Measurements from ENCODE around the gene MANEAL. TPM values are rescaled to one million over a fixed set of nuclear protein-coding genes. Genes with fewer than 3 reads are reported as not detected.
"Not testable (repeated sequence)": the region's sequence is repeated elsewhere in the genome, so short reads cannot be mapped to it uniquely, and the experiment has no call there.

The MANEAL gene
- total RNA-seq, 2 donors from 2014 or later = 2.8 to 9.0 TPM

DNA sequence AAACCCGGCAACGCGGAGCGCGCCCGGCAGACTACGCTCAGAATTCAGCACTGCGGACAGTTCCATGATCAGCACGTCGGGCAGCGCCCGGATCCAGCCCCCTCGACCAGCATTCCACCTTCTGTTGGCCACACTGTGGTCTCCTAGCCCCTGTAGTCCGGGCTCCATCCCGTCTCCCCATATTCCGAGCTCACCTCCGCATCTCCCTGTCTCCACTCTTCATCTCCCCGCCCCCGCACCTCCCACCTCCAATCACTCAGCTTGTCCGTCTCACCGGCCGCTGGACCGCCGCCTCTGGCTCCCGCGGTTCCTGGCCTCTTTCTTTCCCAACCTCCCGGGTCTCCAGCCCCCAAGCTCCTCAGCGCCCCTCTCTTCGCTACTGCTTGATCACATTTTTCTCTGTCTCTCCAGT lies 29.2 kb upstream of the MANEAL start:
- Mint-ChIP-seq H3K4me3 (no peak overlapping the region), H3K27me3 (peaks cover 49 to 65% of the 10 kb centered on the region in 2 donors), H3K27ac (no peak overlapping the region), H3K9me3 (peaks cover 4% of the 10 kb centered on the region), H3K4me1 (ENCODE audit: low read depth in 2 of 2) (peaks cover 0 to 11% of the 10 kb centered on the region in 2 donors), H3K36me3 (no peaks in the 10 kb centered on the region)
- DNase-seq (ENCODE audit: low spot score) (no peak), ATAC-seq (no peak)

DNA sequence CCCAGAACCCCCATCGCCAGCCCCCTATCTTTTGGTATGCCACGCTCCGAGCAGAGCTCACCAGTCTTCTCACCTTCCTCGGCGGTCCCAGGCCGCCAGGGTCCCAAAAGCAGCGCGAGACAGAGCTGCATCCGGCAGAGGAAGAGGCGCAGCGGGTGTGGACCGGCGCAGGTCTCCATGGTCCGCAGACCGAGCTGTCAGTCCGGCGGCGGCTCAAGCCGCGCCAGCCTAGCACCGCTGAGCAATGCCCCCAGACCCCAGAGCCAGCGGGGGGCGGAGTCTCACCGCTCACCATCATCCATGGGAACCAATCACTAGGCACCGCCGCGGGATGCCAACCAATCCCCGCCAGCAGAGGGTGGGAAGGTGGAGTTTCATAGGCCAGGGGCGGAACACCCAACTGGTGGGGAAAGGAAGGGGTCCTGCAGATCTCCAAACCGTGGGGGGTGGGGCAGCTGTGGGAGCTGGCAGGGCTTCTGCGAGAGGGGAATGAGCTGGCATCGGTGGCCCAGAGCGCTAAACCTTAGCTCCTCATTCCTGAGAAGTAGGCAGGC lies 28.7 kb upstream of the MANEAL start, which contains the start of gene EPHA10:
TSS of gene EPHA10 (minus strand) at position 233 of the 554 bp plus-strand sequence. CDS start at position 179, 54 bp downstream.
- no peak within 1 kb of the TSS for H3K4me3 Mint-ChIP-seq
- H3K36me3 Mint-ChIP-seq = no peaks in the 10 kb centered on the region
- H3K9me3 Mint-ChIP-seq = peaks cover 4% of the 10 kb centered on the region
- H3K27me3 Mint-ChIP-seq = peaks cover 51 to 70% of the 10 kb centered on the region in 2 donors
- no peak for DNase-seq (ENCODE audit: low spot score)
- peaks cover 0 to 11% of the 10 kb centered on the region in 2 donors for H3K4me1 Mint-ChIP-seq (ENCODE audit: low read depth in 2 of 2)
- no peak for ATAC-seq
- no peak within 1 kb of the TSS for H3K27ac Mint-ChIP-seq

DNA sequence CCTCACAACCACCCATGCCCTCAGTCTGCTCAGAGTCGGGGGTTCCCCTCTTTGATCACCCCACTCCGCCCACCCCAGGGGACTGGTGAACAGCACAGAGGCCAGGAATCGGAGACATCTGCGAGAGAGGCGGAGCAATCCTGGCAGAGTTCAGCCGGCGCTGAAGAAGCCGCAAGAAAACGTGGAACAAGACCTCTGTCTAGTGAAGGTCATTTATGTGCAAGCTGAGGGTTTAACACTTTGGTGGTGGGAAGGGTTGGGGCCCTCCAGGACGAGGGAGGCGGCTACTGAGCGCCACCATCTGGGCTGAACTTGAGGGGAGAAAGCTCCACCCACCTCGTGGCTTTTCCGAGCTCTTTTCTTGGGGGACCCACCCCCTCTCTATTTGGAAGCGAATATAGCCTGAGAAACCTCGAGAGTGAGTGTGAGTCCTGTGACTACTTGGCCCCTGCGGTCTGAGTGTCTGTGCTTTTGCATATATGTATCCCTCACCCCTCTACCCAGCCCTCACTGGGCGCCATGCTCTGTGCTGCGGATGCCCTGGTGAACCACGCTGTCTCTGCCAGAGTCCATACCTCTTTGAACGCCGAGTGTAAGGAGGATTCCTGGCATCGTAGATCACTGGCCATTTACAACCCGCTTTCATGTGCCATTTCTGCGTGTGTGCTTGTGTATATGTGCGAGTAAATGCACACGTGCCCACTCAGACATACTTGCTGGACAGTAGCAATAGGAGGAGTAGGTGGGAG lies 27.6 kb upstream of the MANEAL start:
- Mint-ChIP-seq H3K36me3 (no peaks in the 10 kb centered on the region), H3K4me1 (ENCODE audit: low read depth in 2 of 2) (peaks cover 0 to 11% of the 10 kb centered on the region in 2 donors), H3K27me3 (peaks cover 58 to 80% of the 10 kb centered on the region in 2 donors), H3K4me3 (no peak overlapping the region), H3K27ac (no peak overlapping the region), H3K9me3 (peaks cover 4% of the 10 kb centered on the region)
- DNase-seq (ENCODE audit: low spot score) = no peak
- ATAC-seq = peak in 1 of 2 donors; percentile 24

DNA sequence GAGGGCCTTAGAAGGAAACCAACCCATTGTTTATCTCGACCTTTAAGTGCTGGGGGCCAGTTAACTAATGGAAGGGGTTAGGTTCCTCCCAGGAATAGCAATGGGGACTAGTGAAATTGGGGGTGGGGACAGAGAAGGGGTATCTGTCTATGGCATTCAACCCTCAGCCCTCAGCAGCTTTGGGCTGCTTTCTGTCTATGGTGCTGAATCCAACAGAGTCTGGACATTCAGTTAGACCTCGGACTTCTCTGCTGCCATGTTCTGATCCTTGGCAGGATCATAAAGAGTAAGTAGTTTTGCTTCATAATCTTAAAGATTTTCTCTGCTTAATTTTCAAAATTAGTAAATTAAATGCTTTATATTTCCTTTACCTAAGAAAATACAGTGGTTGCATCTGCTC lies 26.2 kb upstream of the MANEAL start:
- Mint-ChIP-seq H3K27ac (no peak overlapping the region), H3K4me3 (no peak overlapping the region), H3K27me3 (peaks cover 54 to 78% of the 10 kb centered on the region in 2 donors), H3K4me1 (ENCODE audit: low read depth in 2 of 2) (peaks cover 0 to 11% of the 10 kb centered on the region in 2 donors), H3K9me3 (peaks cover 4% of the 10 kb centered on the region), H3K36me3 (no peaks in the 10 kb centered on the region)
- ATAC-seq (no peak), DNase-seq (ENCODE audit: low spot score) (no peak)

- H3K4me1 Mint-ChIP-seq (ENCODE audit: low read depth in 2 of 2) = not testable (repeated sequence)
- H3K27me3 Mint-ChIP-seq = peaks cover 30 to 58% of the 10 kb centered on the region in 2 donors
Observed at GRCh38 chr1:37771440-37771839, 22.2 kb upstream of the MANEAL start.

DNA sequence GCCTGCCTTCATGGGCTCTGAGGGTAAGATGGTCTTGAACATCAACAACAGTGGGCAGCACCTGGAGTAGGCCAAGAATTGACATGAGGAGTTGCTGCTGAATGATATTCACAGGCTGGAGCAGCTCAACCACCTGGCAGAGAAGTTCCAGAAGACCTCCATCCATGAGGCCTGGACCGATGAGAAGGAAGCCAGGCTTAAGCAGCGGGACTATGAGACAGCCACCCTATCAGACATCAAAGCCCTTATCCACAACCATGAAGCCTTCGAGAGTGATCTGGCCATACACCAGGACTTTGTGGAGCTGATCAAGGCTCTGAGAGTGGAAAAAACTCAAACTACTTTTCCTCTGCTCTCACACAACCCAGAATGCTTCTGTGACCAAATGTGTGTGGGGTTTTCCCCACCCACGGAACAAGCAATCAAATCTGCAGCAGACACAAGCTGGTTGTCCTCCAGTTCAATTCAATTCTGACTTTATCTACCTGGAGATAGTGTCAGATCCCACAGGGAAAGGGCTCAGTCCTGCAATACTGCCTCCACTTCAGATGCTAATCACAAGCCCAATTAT lies 16.6 kb upstream of the MANEAL start:
- Mint-ChIP-seq H3K27me3 (peaks cover 13 to 29% of the 10 kb centered on the region in 2 donors), H3K4me3 (no peak overlapping the region), H3K36me3 (no peaks in the 10 kb centered on the region), H3K27ac (no peak overlapping the region), H3K9me3 (no peaks in the 10 kb centered on the region), H3K4me1 (ENCODE audit: low read depth in 2 of 2) (no peaks in the 10 kb centered on the region)
- no peak for DNase-seq (ENCODE audit: low spot score)
- peak in 1 of 2 donors; percentile 36 for ATAC-seq

More at GRCh38 chr1:37771440-37771839, 22.2 kb upstream of the MANEAL start:
- H3K36me3 Mint-ChIP-seq; H3K9me3 Mint-ChIP-seq; H3K4me3 Mint-ChIP-seq; ATAC-seq; DNase-seq (ENCODE audit: low spot score); H3K27ac Mint-ChIP-seq: not testable (repeated sequence)

- H3K36me3 Mint-ChIP-seq = no peaks in the 10 kb centered on the region
- H3K9me3 Mint-ChIP-seq = no peaks in the 10 kb centered on the region
- ATAC-seq = no peak
- no peak overlapping the region for H3K4me3 Mint-ChIP-seq
- H3K27me3 Mint-ChIP-seq = peaks cover 11 to 21% of the 10 kb centered on the region in 2 donors
- H3K27ac Mint-ChIP-seq = no peak overlapping the region
- H3K4me1 Mint-ChIP-seq (ENCODE audit: low read depth in 2 of 2) = no peaks in the 10 kb centered on the region
- DNase-seq (ENCODE audit: low spot score) = no peak
Observed at GRCh38 chr1:37778654-37779053, 15.0 kb upstream of the MANEAL start.

DNA sequence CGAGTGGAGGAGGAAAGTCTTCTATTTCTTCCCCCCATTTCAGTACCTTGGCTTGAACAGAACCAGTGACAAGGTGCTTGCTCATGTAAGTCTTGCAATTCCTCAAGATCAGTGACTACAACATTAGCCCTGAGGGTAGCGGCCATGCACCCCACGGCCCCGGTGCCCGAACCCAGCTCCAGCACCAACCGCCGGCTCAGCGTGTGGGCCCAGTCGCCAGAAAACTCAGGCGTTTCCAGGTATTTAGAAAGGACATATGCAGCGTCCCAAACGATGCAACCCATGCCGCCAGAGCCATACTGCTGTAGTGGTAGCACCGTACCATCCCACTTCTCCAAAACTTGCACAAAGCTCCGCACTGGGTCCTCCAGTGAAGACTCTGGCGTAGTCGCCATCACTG lies 11.2 kb upstream of the MANEAL start:
- no peak for DNase-seq (ENCODE audit: low spot score)
- H3K27me3 Mint-ChIP-seq = peaks cover 16 to 25% of the 10 kb centered on the region in 2 donors
- H3K4me3 Mint-ChIP-seq = no peak overlapping the region
- no peaks in the 10 kb centered on the region for H3K9me3 Mint-ChIP-seq
- no peak overlapping the region for H3K27ac Mint-ChIP-seq
- H3K36me3 Mint-ChIP-seq = no peaks in the 10 kb centered on the region
- H3K4me1 Mint-ChIP-seq (ENCODE audit: low read depth in 2 of 2) = no peaks in the 10 kb centered on the region
- ATAC-seq = no peak

DNA sequence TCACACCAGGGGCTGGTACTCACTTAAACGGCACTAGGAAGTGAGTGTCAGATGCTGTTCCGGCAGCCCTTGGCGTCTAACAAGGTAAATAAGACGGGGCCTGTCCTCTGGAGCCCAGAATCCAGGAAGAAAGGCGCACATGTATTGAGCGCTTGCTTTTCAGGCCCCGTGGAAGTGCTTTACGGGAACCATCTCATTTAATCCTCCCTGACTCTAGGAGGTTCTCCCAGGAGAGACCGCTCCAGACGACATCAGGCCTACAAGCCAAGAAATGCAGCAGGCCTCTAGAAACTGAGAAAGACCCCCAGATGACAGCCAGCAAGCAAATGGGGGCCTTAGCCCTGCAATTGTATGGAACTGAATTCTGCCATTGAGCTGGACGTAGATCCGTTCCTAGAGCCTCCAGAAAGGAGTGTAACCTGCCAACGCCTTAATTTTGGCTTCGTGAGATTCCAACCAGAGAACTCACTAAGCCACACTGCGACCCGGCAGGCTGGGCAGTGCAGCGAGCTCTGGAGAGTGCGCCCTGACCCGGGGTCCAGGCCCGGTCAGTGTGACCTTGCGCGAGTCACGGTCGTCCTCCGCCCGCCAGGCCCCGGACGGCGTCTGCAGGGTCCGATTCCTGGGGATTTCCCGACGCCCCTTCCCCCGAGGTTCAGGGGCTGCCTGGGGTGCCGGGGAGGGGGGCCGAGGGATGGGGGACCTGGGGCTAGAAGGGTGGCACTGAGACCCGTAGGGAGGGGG lies 532 bp upstream of the MANEAL start:
- Mint-ChIP-seq H3K36me3 (no peaks in the 10 kb centered on the region), H3K9me3 (no peaks in the 10 kb centered on the region), H3K4me1 (ENCODE audit: low read depth in 2 of 2) (peaks cover 7 to 15% of the 10 kb centered on the region in 2 donors), H3K27ac (no peak overlapping the region), H3K4me3 (peak overlapping the region; percentile 3), H3K27me3 (peaks cover 12 to 18% of the 10 kb centered on the region in 2 donors)
- ATAC-seq (no peak), DNase-seq (ENCODE audit: low spot score) (no peak)

- ATAC-seq (peak; percentile 48 to 60), DNase-seq (ENCODE audit: low spot score) (no peak)
- no peak overlapping the region for H3K27ac Mint-ChIP-seq
- H3K27me3 Mint-ChIP-seq = peaks cover 10 to 18% of the 10 kb centered on the region in 2 donors
- no peaks in the 10 kb centered on the region for H3K9me3 Mint-ChIP-seq
- H3K4me1 Mint-ChIP-seq (ENCODE audit: low read depth in 2 of 2) = peaks cover 7 to 15% of the 10 kb centered on the region in 2 donors
- peak overlapping the region; percentile 81 for H3K4me3 Mint-ChIP-seq
- H3K36me3 Mint-ChIP-seq = no peaks in the 10 kb centered on the region
Observed at GRCh38 chr1:37794372-37795339, 1.0 kb downstream of the MANEAL start.

DNA sequence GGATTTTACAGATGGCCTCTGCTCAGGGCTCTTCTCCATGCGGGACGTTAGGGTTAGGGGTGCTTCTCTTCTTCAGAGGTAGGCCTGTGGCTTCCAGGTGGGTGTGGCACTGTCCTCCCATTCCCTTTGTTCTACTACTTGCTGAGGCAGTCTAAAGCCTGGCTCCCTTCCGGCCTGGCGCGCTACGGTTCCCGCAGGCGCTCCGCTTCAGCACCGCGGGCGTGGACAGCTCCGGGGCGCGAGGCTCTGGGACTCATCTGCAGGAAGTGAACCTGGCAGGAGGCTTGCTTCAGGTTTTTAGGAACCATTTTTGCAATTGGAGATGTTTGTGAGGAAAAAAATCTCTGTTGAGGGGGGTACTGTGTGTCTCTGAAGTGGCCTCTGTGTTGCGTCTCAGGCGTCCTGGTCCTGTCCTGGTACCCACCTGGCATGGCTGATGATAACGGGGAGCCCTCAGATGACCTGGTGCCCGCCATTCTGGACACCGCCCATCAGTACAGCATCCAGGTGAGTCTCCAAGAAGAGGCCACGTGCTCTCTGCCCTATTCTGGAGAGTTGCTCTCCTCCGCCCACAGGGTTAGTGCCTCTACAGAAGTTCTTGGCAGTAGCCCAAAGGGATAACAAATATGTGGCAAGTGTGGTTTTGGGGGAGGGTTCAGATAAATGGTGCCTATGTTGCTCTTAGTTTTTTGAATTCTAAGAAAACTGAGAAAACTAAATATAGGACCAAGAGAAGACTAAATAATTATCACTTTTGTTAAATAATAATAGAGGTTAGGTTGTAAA lies 1.9 kb downstream of the MANEAL start:
- H3K36me3 Mint-ChIP-seq = no peaks in the 10 kb centered on the region
- H3K9me3 Mint-ChIP-seq = no peaks in the 10 kb centered on the region
- H3K4me1 Mint-ChIP-seq (ENCODE audit: low read depth in 2 of 2) = peaks cover 7 to 15% of the 10 kb centered on the region in 2 donors
- ATAC-seq (peak in 1 of 2 donors; percentile 48), DNase-seq (ENCODE audit: low spot score) (no peak)
- H3K27me3 Mint-ChIP-seq = peaks cover 10 to 13% of the 10 kb centered on the region in 2 donors
- H3K27ac Mint-ChIP-seq = no peak overlapping the region
- peak overlapping the region; percentile 81 for H3K4me3 Mint-ChIP-seq

- no peak overlapping the region for H3K27ac Mint-ChIP-seq
- no peaks in the 10 kb centered on the region for H3K9me3 Mint-ChIP-seq
- DNase-seq (ENCODE audit: low spot score) (no peak), ATAC-seq (no peak)
- peaks cover 7 to 15% of the 10 kb centered on the region in 2 donors for H3K4me1 Mint-ChIP-seq (ENCODE audit: low read depth in 2 of 2)
- H3K27me3 Mint-ChIP-seq = peaks cover 0 to 6% of the 10 kb centered on the region in 2 donors
- peaks cover 4% of the 10 kb centered on the region for H3K36me3 Mint-ChIP-seq
- H3K4me3 Mint-ChIP-seq = no peak overlapping the region
Observed at GRCh38 chr1:37797750-37798345, 4.2 kb downstream of the MANEAL start.

All from natural killer cell treated with Interleukin-12 subunit alpha and Interleukin-12 subunit beta and Interleukin-15 and Interleukin-18, amount 100 ng/mL, for 72 hours (primary cell).